K562 (cell line): Measurements from ENCODE around the gene OLR1. TPM values are rescaled to one million over a fixed set of nuclear protein-coding genes. Genes with fewer than 3 reads are reported as not detected.
A peak's percentile ranks its signal among the peaks of the same experiment; 100 is the strongest.

Experiments
- ATAC-seq: fragments of 200-7000 bp; cut with Tn5 transposase; 3 replicates; pipeline ENCODE4 v1.9.1; 2020; ENCODE audit warnings: moderate library complexity
- BruUV-seq: library from RNA; stranded (reverse); fragments of 400-500 nt; replicated peaks from 2 replicates; lab custom pipeline; 2021; lab: Mats Ljungman, UMichigan
- CTCF ChIA-PET: fragments of 300-600 bp; formaldehyde crosslinking; extraction: SDS; loops from one replicate; lab custom pipeline; 2021; ENCODE audit warnings: low intra/inter-chr PET ratio; lab: Yijun Ruan, JAX
- POLR2A ChIA-PET: fragments of 300-600, 350-650 bp; sonication (Branson Sonifier 250); formaldehyde crosslinking; extraction: SDS; loops from one replicate; lab custom pipeline; 2021; ENCODE audit warnings: antibody characterized with exemption, inconsistent platforms; lab: Yijun Ruan, JAX
- DNase-seq, 4 experiments: peaks; one replicate each; pipeline versions ENCODE4 v3.0.0 to v3.0.0-alpha.2; 2011 to 2018; ENCODE audit warnings: low spot score in 3 of 4, mixed read lengths in 3 of 4; ENCODE audit errors: extremely low read depth in 1 of 4
- FAIRE-seq: peaks from 2 replicates; lab custom pipeline; 2011; peaks lifted over from hg19 to GRCh38; lab: Jason Lieb, UNC
- H2AFZ ChIP-seq: 2 replicates; pipeline ENCODE4 v1.6.0; 2011; ENCODE audit warnings: low read depth, low read length, control low read depth, inconsistent platforms
- H3K27ac ChIP-seq: fragments of 200-600 bp; 3 replicates; pipeline ENCODE4 v1.8.0; 2011; ENCODE audit warnings: low read depth, mild to moderate bottlenecking, control low read depth, inconsistent platforms, low read length, moderate library complexity, mixed read lengths; ENCODE audit errors: extremely low read depth
- H3K27me3 ChIP-seq, 2 experiments: fragments of 300-600 bp in 1 of 2; 2 replicates in 1 of 2; 3 replicates in 1 of 2; pipeline versions ENCODE4 v1.6.0 to v1.8.0; 2011; ENCODE audit warnings: inconsistent platforms in 2 of 2, low read length in 2 of 2, mild to moderate bottlenecking in 1 of 2, mixed read lengths in 1 of 2, moderate library complexity in 1 of 2; ENCODE audit not compliant: control insufficient read depth in 2 of 2, insufficient read depth in 2 of 2
- H3K36me3 ChIP-seq: fragments of 300-600 bp; 3 replicates; pipeline ENCODE4 v1.8.0; 2011; ENCODE audit warnings: mild to moderate bottlenecking, low read length, inconsistent platforms; ENCODE audit not compliant: control insufficient read depth, insufficient read depth
- H3K4me1 ChIP-seq, 2 experiments: fragments of 200-600 bp in 1 of 2; replicated peaks in 1 of 2; 2 replicates in 1 of 2; 3 replicates in 1 of 2; pipeline versions ENCODE4 v1.5.1 to v1.8.0; 2011; ENCODE audit warnings: inconsistent platforms in 2 of 2, low read length in 2 of 2, mild to moderate bottlenecking in 1 of 2, mixed read lengths in 1 of 2, moderate library complexity in 1 of 2; ENCODE audit not compliant: control insufficient read depth in 2 of 2, insufficient read depth in 2 of 2
- H3K4me2 ChIP-seq: 2 replicates; pipeline ENCODE4 v1.6.1; 2011; ENCODE audit warnings: low read length, control low read depth, inconsistent platforms, mixed read lengths; ENCODE audit not compliant: insufficient read depth
- H3K4me3 ChIP-seq: fragments of 200-600 bp; sonication (generic), shearing (Covaris generic); 2 replicates; pipeline ENCODE4 v1.5.1; 2016; ENCODE audit warnings: control low read depth, inconsistent platforms
- H3K79me2 ChIP-seq: fragments of 200-600 bp; 3 replicates; pipeline ENCODE4 v1.8.0; 2011; ENCODE audit warnings: low read length, inconsistent platforms; ENCODE audit not compliant: control insufficient read depth, insufficient read depth
- H3K9ac ChIP-seq, 2 experiments: 2 replicates each; pipeline versions ENCODE4 v1.6.0 to v1.6.1; 2011; ENCODE audit warnings: low read depth in 2 of 2, low read length in 2 of 2, control low read depth in 1 of 2, inconsistent platforms in 1 of 2, mild to moderate bottlenecking in 1 of 2, mixed read lengths in 1 of 2; ENCODE audit not compliant: insufficient read depth in 1 of 2
- H3K9me1 ChIP-seq: one replicate; pipeline ENCODE4 v1.6.0; 2011; ENCODE audit warnings: inconsistent platforms, mild to moderate bottlenecking, low read length, moderate library complexity; ENCODE audit not compliant: control insufficient read depth, insufficient read depth
- H3K9me3 ChIP-seq: replicated peaks from 2 replicates; pipeline ENCODE4 v1.5.1; 2011; ENCODE audit warnings: low read depth, low read length, inconsistent platforms; ENCODE audit not compliant: control insufficient read depth, insufficient read depth
- H4K20me1 ChIP-seq: replicated peaks from 2 replicates; pipeline ENCODE4 v1.6.1; 2011; ENCODE audit warnings: low read length, inconsistent platforms, mixed read lengths; ENCODE audit not compliant: control insufficient read depth, insufficient read depth
- ATF1 ChIP-seq, 2 experiments: fragments of 450-650 bp in 1 of 2; IDR thresholded peaks; 2 replicates each; pipeline ENCODE4 v1.6.1; 2016; ENCODE audit warnings: missing compliant biosample characterization in 1 of 2, missing genetic modification characterization in 1 of 2
- CEBPG ChIP-seq, 3 experiments: fragments of 200-800 bp in 1 of 3; sonication (Bioruptor generic) in 1 of 3; sonication (generic) in 1 of 3; formaldehyde crosslinking in 1 of 3; IDR thresholded peaks in 2 of 3; conservative IDR thresholded peaks in 1 of 3; 2 replicates each; pipeline versions ENCODE4 v1.6.1 to v1.8.0; 2016 to 2022; ENCODE audit warnings: missing compliant biosample characterization in 2 of 3, missing genetic modification characterization in 2 of 3, mild to moderate bottlenecking in 1 of 3, missing genetic modification reagents in 1 of 3
- HNRNPLL ChIP-seq: fragments of 200-400 bp; formaldehyde crosslinking; IDR thresholded peaks from 2 replicates; pipeline ENCODE4 v1.6.1; 2017; ENCODE audit warnings: low read length, low read depth, mild to moderate bottlenecking; ENCODE audit not compliant: poor library complexity, severe bottlenecking
- KLF10 ChIP-seq: fragments of 250-450 bp; sonication (Bioruptor Pico); IDR thresholded peaks from 2 replicates; pipeline ENCODE4 v1.6.1; 2021; ENCODE audit warnings: matching md5 sums
- MAFG ChIP-seq: fragments of 450-650 bp; conservative IDR thresholded peaks from 2 replicates; pipeline ENCODE4 v1.6.1; 2016; ENCODE audit warnings: missing genetic modification characterization, missing compliant biosample characterization
- NFE2 ChIP-seq: IDR thresholded peaks from 2 replicates; pipeline ENCODE4 v1.6.1; 2014; ENCODE audit warnings: antibody characterized with exemption, low read depth
- POU5F1 ChIP-seq: fragments of 150-350 bp; IDR thresholded peaks from 2 replicates; pipeline ENCODE4 v1.6.1; 2014; ENCODE audit warnings: borderline replicate concordance, low read length, low read depth, mild to moderate bottlenecking; ENCODE audit not compliant: partially characterized antibody
- ZNF134 ChIP-seq: fragments of 250-450 bp; sonication (Bioruptor Pico); conservative IDR thresholded peaks from 2 replicates; pipeline ENCODE4 v1.4.0; 2020
- WGBS: fragments of 100-300 bp; shearing (Covaris generic); methylation state at CpG from one replicate; pipeline ENCODE4 v1.1.6; 2016; ENCODE audit warnings: low coverage, mixed read lengths; ENCODE audit not compliant: insufficient coverage; ENCODE audit errors: missing lambda C conversion rate; 5-methylcytosine and 5-hydroxymethylcytosine counted together
- in situ Hi-C: fragments of 300-500 bp; cut with MboI; formaldehyde crosslinking; loops from 4 replicates; pipeline ENCODE4 v1.15.0; 2018; ENCODE audit warnings: inconsistent platforms, mixed read lengths
- intact Hi-C: fragments of 100-400 bp; cut with micrococcal nuclease; formaldehyde crosslinking; loops from 2 replicates; pipeline ENCODE4 v1.14.2; 2022
- polyA plus RNA-seq, 8 experiments: library from polyadenylated mRNA; depleted of rRNA in 4 of 8; stranded (reverse) in 5 of 8; unstranded in 3 of 8; fragments of >200 nt; fragmentation: Nextera tagmentation in 2 of 8; fragmentation: Illumina TruSeq in 1 of 8; extraction: Ambion mirVana in 2 of 8; extraction: Trizol in 1 of 8; gene quantifications; 2 replicates each; pipeline versions ENCODE4 v1.2.1 to v1.2.3, GENCODE V29; 2011 to 2014; ENCODE audit warnings: inconsistent platforms in 1 of 8, missing spikeins in 1 of 8
- total RNA-seq, 7 experiments: library from RNA; depleted of rRNA in 6 of 7; stranded (reverse); fragments of >200 nt in 6 of 7; fragmentation: Illumina TruSeq in 2 of 7; extraction: Trizol in 2 of 7; gene quantifications; 2 replicates each; pipeline versions ENCODE4 v1.2.1 to v1.2.3, GENCODE V29; 2011 to 2021; ENCODE audit warnings: low replicate concordance in 1 of 7

Gene OLR1
- total and polyA plus RNA-seq, 9 of the 15 experiments (the other 6 are each of a cell fraction or from before 2014, with no cell fraction given), result not detected

- TF ChIP-seq MAFG (tag) (0 out of 2 replicates have a peak, but pooled peaks have one; percentile 18), HNRNPLL (no peak), NFE2 (0 out of 2 replicates have a peak, but pooled peaks have one; percentile 17)
These were observed 52.9 kb downstream of the OLR1 start (continued) for GRCh38 chr12:10119066-10119465.

- intact Hi-C loops (no loop called here), in situ Hi-C loops (no loop called here)
- H3K79me2 ChIP-seq, result no peaks in the 10 kb centered on the region
- TF ChIP-seq ATF1 (CRISPR knock-in tag; IDR thresholded peaks at IDR 0.05) (no peak), ATF1 (tag; IDR thresholded peaks at IDR 0.05) (peak; percentile 43; the same call in 1 of the 2 replicates), ZNF134 (CRISPR knock-in tag) (no peak), KLF10 (CRISPR knock-in tag) (no peak), CEBPG (CRISPR knock-in tag; IDR thresholded peaks at IDR 0.05) (no peak), CEBPG (tag; conservative IDR thresholded peaks at IDR 0.05 in 1 of 2, IDR thresholded peaks at IDR 0.05 in 1 of 2) (peak in 1 of 2 experiments; percentile 51; a peak in 1 of 4 replicates), POU5F1 (no peak)
- H4K20me1 ChIP-seq, result no peaks in the 10 kb centered on the region
- FAIRE-seq (no peak), DNase-seq (no peak), ATAC-seq (no peak)
- no TSS peak for BruUV-seq
- H3K4me2 ChIP-seq, result peak overlapping the region; percentile 18; the same call in 1 of the 2 replicates
- H3K36me3 ChIP-seq, result no peaks in the 10 kb centered on the region
- no peak overlapping the region for H3K9ac ChIP-seq
- H3K4me3 ChIP-seq, result no peak overlapping the region
- 8% methylated on average over 7 of the region's 7 CpGs for WGBS
- H3K4me1 ChIP-seq, result peaks cover 0 to 5% of the 10 kb centered on the region in 2 experiments; a peak in 2 of 5 replicates
- ChIA-PET CTCF (no interaction called here), POLR2A (interaction anchor here (0.6 kb wide), 1 partner anchor 234 kb away, joined by 3 read pairs; no protein-coding TSS in a partner anchor)
- no peak overlapping the region for H3K27ac ChIP-seq
- H3K27me3 ChIP-seq, result no peaks in the 10 kb centered on the region; a peak in 2 of 5 replicates
- H3K9me1 ChIP-seq, result no peaks in the 10 kb centered on the region
- H2AFZ ChIP-seq, result peak overlapping the region; percentile 44
- H3K9me3 ChIP-seq, result no peaks in the 10 kb centered on the region
These were observed 56.0 kb downstream of the OLR1 start for GRCh38 chr12:10115890-10116289.
